GOT3 (cell line): ENCODE data around the gene RNGTT.
"Not testable (repeated sequence)": the region's sequence is repeated elsewhere in the genome, so short reads cannot be mapped to it uniquely, and the experiment has no call there.

ENCODE experiments used
- DNase-seq: peaks from one replicate; lab custom pipeline; 2025; ENCODE audit warnings: mixed read lengths; lab: John Stamatoyannopoulos, UW

Gene RNGTT

GRCh38 chr6:88864359-88865054 lies 98.9 kb downstream of the RNGTT start:
- no peak for DNase-seq

GRCh38 chr6:88860310-88860709 lies 103.1 kb downstream of the RNGTT start:
- DNase-seq: no peak

- DNase-seq: no peak
Measured at GRCh38 chr6:88858455-88858854, 105.0 kb downstream of the RNGTT start.

GRCh38 chr6:88856566-88856965 lies 106.9 kb downstream of the RNGTT start:
- DNase-seq: no peak

- no peak for DNase-seq
Measured at GRCh38 chr6:88855541-88856147, 107.8 kb downstream of the RNGTT start.

DNA sequence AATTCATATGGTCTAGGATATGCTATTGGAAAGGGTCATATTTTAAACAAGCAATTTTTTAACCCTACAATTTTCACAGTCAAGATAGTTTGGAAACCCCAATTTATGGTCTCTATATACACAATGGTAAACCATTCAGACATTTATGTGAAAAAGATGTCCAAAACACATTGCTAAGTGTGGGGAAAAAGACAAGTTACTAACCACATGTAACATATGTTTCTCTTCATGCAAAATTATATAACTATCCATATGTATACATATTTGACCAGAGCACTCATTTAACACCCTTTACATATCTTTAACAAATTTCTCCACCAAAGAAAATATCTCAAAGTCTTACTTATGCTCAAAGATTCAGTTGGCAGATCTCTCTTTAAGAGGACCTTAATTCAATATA lies 110.6 kb downstream of the RNGTT start:
- DNase-seq: no peak

DNA sequence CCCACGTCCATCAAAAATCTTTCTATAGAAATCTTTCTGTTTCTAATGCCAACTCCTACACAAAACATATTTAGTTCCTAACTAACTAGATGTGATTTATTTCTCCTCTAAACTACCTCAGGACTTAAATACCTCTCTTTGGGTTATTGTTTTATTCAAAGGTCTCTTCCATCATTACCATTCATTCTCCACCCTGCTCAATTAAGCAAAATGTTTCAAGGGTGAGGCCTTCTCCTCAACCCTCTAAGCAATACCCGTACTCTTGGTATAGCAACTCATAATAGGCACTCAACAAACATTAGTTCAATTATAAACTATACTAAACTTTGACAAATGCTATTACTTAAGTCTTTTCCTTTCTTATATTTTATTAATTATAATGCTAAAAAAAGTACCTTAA lies 111.4 kb downstream of the RNGTT start:
- no peak for DNase-seq

DNA sequence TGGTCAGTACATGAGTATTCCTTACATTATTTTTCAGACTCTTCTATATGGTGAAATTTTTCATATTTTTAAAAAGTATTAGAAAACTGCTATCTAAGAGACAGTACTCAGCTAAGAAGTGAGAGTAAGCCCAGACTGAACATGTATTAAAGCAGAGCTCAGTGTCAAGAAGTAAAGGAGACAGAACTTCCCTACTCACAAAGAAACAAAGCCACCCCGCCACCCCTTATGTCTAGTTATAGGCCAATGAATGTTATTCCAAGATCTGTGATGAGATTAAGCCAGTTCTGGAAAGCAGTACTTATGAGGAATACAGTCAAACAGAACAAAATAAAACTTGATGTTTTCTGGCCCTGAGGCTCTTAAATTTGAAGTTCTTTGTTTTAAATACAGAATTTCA lies 114.5 kb downstream of the RNGTT start:
- no peak for DNase-seq

DNA sequence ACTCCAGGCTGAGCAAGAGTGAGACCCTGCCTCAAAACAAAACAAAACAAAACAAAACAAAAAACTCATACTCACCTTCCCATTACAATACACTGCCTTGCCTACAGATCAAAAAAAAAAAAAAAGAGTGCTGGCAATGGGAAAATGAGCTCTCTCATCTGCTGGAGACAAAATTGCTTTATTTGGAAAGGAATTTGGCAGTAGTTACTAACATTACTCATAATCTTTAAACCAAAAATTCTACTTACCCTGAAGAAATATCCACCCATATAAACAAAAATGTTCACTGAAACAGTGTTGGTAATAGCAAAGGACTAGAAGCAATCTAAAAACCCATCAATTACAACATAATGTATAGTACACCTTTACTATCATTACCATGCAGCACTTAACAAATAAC lies 120.4 kb downstream of the RNGTT start:
- DNase-seq: no peak

- DNase-seq: no peak
Measured at GRCh38 chr6:88842320-88842719, 121.1 kb downstream of the RNGTT start.

DNA sequence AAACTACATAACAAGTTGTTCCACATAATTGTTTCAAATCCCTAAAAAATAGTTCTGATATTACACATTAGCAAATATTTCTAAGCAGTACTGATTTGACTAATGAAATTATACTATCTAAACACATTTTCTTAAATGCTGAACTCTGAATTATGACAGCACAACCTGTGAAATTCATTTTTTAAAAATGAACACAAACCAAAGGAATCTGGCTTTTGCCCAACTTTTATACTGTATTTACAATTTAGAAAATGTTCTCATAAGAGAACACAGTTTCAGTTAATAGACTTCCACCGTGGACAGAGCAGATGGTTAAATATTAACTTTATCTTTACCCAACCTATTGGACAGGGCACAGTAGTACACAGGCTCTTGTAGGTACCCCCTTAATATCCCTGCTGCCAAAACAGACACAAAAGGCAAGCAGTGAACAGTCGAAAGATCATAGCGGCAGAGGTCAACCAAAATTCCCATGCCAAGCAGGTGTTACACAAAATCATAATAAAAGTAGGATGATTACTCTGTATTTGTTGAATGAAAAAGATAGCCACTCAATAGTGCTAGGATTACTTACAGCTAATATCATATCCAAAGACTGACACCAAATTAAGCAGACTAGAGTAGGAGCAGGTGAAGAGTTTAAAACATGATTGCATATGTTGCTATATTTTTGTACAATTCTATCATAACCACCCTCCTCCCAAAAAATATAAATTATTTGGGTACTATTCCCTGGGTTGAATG lies 122.5 kb downstream of the RNGTT start:
- DNase-seq: no peak

- DNase-seq: no peak
Measured at GRCh38 chr6:88840289-88840688, 123.1 kb downstream of the RNGTT start.

DNA sequence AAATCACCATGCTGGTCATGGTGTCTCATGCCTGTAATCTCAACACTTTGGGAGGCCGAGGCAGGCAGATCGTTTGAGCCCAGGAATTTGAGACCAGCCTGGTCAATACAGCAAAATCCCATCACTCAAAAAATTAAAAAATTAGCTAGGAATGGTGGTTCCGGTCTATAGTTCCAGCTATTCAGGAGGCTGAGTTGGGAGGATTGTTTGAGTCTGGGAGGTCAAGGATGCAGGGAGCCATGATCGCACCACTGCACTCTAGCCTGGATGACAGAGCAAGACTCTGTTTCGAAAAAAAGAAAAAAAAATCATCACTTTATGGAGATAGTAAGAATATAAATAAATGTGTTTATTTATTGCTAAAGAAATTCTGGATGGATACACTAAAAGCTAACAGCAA lies 124.1 kb downstream of the RNGTT start:
- no peak for DNase-seq

DNA sequence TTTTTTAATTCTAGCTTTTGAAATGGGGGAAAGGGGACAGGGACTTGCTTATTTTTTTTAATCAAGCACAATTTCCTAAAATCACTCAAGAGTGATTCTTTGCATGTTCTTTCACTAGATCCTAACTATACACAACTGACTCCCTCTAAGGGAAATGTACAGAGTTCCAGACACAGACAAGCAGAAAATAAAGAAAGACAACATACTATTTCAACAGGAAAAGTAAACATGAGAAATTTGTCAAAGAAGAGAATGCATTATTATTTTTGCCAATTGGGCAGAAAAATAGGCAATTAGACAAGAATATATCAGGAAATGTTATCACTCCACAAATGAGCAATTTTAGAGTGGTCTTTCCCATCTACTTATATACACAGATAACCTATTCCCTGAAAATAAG lies 128.2 kb downstream of the RNGTT start:
- no peak for DNase-seq

- DNase-seq: not testable (repeated sequence)
Measured at GRCh38 chr6:88833071-88833470, 130.3 kb downstream of the RNGTT start.

DNA sequence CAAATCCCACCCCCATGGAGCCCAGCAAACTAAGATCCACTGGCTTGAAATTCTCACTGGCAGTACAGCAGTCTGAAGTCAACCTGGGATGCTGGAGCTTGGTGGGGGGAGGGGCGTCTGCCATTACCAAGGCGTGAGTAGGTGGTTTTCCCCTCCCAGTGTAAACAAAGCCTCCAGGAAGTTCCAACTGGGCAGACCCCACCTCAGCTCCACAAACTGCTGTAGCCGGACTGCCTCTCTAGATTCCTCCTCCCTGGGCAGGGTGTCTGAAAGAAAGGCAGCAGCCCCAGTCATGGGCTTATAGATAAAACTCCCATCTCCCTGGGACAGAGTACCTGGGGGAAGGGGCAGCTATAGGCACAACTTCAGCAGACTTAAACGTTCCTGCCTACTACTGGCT lies 135.8 kb downstream of the RNGTT start:
- not testable (repeated sequence) for DNase-seq

- no peak for DNase-seq
Measured at GRCh38 chr6:88825856-88826255, 137.6 kb downstream of the RNGTT start.

GRCh38 chr6:88823998-88824397 lies 139.4 kb downstream of the RNGTT start:
- DNase-seq: no peak

GRCh38 chr6:88815491-88815890 lies 147.9 kb downstream of the RNGTT start:
- no peak for DNase-seq

DNA sequence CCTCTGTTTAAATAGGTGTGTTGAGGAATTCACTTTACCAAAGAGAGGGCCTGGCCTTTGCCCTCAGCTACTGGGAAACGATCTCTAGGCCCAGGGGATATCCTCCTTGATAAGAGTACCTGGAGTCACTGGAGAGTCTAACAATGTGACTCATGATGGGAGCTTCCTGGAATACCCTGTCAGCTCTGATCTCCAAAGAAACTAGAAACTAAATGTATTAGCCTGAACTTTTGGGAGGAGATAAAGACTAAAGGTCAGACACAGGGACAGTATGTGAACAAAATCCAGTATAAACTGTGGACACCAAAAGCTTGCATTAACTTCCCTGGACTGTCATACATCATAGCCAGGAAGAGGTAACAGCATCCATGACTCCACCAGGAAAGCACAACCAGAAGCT lies 148.5 kb downstream of the RNGTT start:
- no peak for DNase-seq

- DNase-seq: no peak
Measured at GRCh38 chr6:88813045-88813444, 150.4 kb downstream of the RNGTT start.

DNA sequence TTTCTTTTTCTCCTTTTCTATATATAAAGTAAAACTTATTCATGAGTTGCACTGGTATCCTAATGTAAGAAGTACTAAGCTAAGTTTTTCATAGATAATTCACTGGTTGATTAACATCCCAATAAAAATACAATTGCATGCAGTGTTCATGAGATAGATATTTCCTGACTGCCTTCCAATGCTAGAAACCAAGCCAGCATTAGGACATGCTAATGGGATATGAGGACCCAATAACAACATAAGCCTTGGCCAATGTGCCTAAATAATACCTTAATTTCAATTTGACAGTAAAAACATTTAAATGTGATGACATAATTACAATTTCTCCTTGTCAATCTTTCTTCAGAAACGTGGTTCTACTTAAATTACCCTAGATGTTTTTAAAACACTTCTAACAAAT lies 152.7 kb downstream of the RNGTT start:
- no peak for DNase-seq

- no peak for DNase-seq
Measured at GRCh38 chr6:88810089-88810488, 153.3 kb downstream of the RNGTT start.
